ENCODE results near the gene CDK4. TPM values are rescaled to one million over a fixed set of nuclear protein-coding genes. Genes with fewer than 3 reads are reported as not detected.

CDK4 gene
- total RNA-seq, 1 experiment from 2014 or later, result 210 TPM

GRCh38 chr12:57700317-57700716 is 51.8 kb downstream of the CDK4 start:
- intact Hi-C loops (cut with micrococcal nuclease; ENCODE audit: unreplicated experiment), result no loop called here
- DNase-seq, result no peak
- no peak for TF ChIP-seq CTCF (IDR thresholded peaks at IDR 0.05; ENCODE audit: insufficient read depth in 1 of 2, low read depth in 1 of 2, low read length in 1 of 2, severe bottlenecking in 1 of 2, unreplicated experiment in 1 of 2)
- no peaks in the 10 kb centered on the region for H3K9me3 Mint-ChIP-seq (ENCODE audit: unreplicated experiment)
- H3K36me3 Mint-ChIP-seq (ENCODE audit: insufficient read depth, unreplicated experiment), result peaks cover 12% of the 10 kb centered on the region
- Histone ChIP-seq H3K4me3 (ENCODE audit: low read depth, low read length) (no peak overlapping the region), H3K9me3 (peaks cover 6% of the 10 kb centered on the region; the same call in 1 of the 2 replicates), H3K4me1 (no peaks in the 10 kb centered on the region), H3K27me3 (replicated peaks; ENCODE audit: control insufficient read depth, insufficient read depth, low read length) (no peaks in the 10 kb centered on the region), H3K36me3 (ENCODE audit: control insufficient read depth, insufficient read depth, low read length) (peaks cover 3% of the 10 kb centered on the region)
- H3K4me1 Mint-ChIP-seq (ENCODE audit: low read depth, unreplicated experiment), result no peaks in the 10 kb centered on the region
- H3K27me3 Mint-ChIP-seq (ENCODE audit: insufficient read depth, unreplicated experiment), result no peaks in the 10 kb centered on the region
- H3K27ac Mint-ChIP-seq (ENCODE audit: unreplicated experiment), result no peak overlapping the region
- ChIA-PET CTCF (no interaction called here), POLR2A (no interaction called here)
- no peak overlapping the region for H3K4me3 Mint-ChIP-seq (ENCODE audit: unreplicated experiment)
- no TSS peak for BruUV-seq (replicated peaks)

GRCh38 chr12:57698414-57698813 is 53.7 kb downstream of the CDK4 start:
- no peaks in the 10 kb centered on the region for H3K4me1 ChIP-seq
- Mint-ChIP-seq H3K36me3 (ENCODE audit: insufficient read depth, unreplicated experiment) (peaks cover 12% of the 10 kb centered on the region), H3K27me3 (ENCODE audit: insufficient read depth, unreplicated experiment) (no peaks in the 10 kb centered on the region), H3K9me3 (ENCODE audit: unreplicated experiment) (no peaks in the 10 kb centered on the region), H3K4me3 (ENCODE audit: unreplicated experiment) (no peak overlapping the region), H3K4me1 (ENCODE audit: low read depth, unreplicated experiment) (no peaks in the 10 kb centered on the region), H3K27ac (ENCODE audit: unreplicated experiment) (no peak overlapping the region)
- intact Hi-C loops (cut with micrococcal nuclease; ENCODE audit: unreplicated experiment), result no loop called here
- H3K9me3 ChIP-seq, result no peaks in the 10 kb centered on the region
- ChIA-PET CTCF (no interaction called here), POLR2A (no interaction called here)
- H3K36me3 ChIP-seq (ENCODE audit: control insufficient read depth, insufficient read depth, low read length), result peaks cover 3% of the 10 kb centered on the region
- H3K4me3 ChIP-seq (ENCODE audit: low read depth, low read length), result no peak overlapping the region
- no peak for DNase-seq
- H3K27me3 ChIP-seq (replicated peaks; ENCODE audit: control insufficient read depth, insufficient read depth, low read length), result no peaks in the 10 kb centered on the region
- no peak for TF ChIP-seq CTCF (IDR thresholded peaks at IDR 0.05; ENCODE audit: insufficient read depth in 1 of 2, low read depth in 1 of 2, low read length in 1 of 2, severe bottlenecking in 1 of 2, unreplicated experiment in 1 of 2)
- BruUV-seq (replicated peaks), result no TSS peak

Small RNAs within 50 kb of the gene (microRNA-seq; reads per million reads assigned to microRNA genes)
- not detected for gene MIR6759

Other genes starting within 250 kb of the CDK4 start
- 62.7 and 79.2 TPM in 2 replicates for gene DDIT3, start 231.8 kb downstream of the CDK4 start, total RNA-seq (2022)
- 82.2 and 105 TPM in 2 replicates for gene MBD6, start 229.5 kb downstream of the CDK4 start, total RNA-seq (2022)
- 89.4 and 94.4 TPM in 2 replicates for gene DCTN2, start 205.1 kb downstream of the CDK4 start, total RNA-seq (2022)
- 0.05 TPM in 1 of 2 replicates, not detected in the other for gene KIF5A, start 202.3 kb downstream of the CDK4 start, total RNA-seq (2022)
- gene PIP4K2C, start 161.1 kb downstream of the CDK4 start, total RNA-seq (2022), result 42.0 and 48.0 TPM in 2 replicates
- gene DTX3, start 147.5 kb downstream of the CDK4 start, total RNA-seq (2022), result 17.4 and 20.4 TPM in 2 replicates
- gene ARHGEF25, start 140.9 kb downstream of the CDK4 start, total RNA-seq (2022), result 5.2 and 5.5 TPM in 2 replicates
- gene B4GALNT1, start 119.1 kb downstream of the CDK4 start, total RNA-seq (2022), result 4.2 and 5.7 TPM in 2 replicates
- gene OS9, start 58.2 kb downstream of the CDK4 start, total RNA-seq (2022), result 169 and 182 TPM in 2 replicates
- gene AGAP2, start 13.6 kb downstream of the CDK4 start, total RNA-seq (2022), result 0.09 TPM in 1 of 2 replicates, not detected in the other
- gene TSPAN31, start 7.3 kb downstream of the CDK4 start, total RNA-seq (2022), result 20.6 and 23.3 TPM in 2 replicates
- gene MARCHF9, start 2.8 kb upstream of the CDK4 start, total RNA-seq (2022), result 11.0 and 12.0 TPM in 2 replicates
- gene CYP27B1, start 14.8 kb upstream of the CDK4 start, total RNA-seq (2022), result 6.9 and 7.1 TPM in 2 replicates
- gene METTL1, start 19.8 kb upstream of the CDK4 start, total RNA-seq (2022), result 34.1 and 37.8 TPM in 2 replicates
- 5.0 and 6.7 TPM in 2 replicates for gene EEF1AKMT3, start 20.3 kb upstream of the CDK4 start, total RNA-seq (2022)
- gene TSFM, start 30.5 kb upstream of the CDK4 start, total RNA-seq (2022), result 48.0 and 57.5 TPM in 2 replicates
- gene AVIL, start 66.4 kb upstream of the CDK4 start, total RNA-seq (2022), result 0.84 and 2.3 TPM in 2 replicates
- gene CTDSP2, start 94.4 kb upstream of the CDK4 start, total RNA-seq (2022), result 103 and 117 TPM in 2 replicates
- gene ATP23, start 189.3 kb upstream of the CDK4 start, total RNA-seq (2022), result 6.1 and 6.6 TPM in 2 replicates